Endothelial cell of umbilical vein (primary cell): ENCODE measurements around the gene INSC.

Experiments used
- CTCF ChIP-seq, 2 donors: IDR thresholded peaks; 1 replicate in 1 of 2; 2 replicates in 1 of 2; pipeline ENCODE4 v1.5.1; 2011; ENCODE audit warnings: low read length in 2 of 2, mild to moderate bottlenecking in 2 of 2, moderate library complexity in 2 of 2, control low read depth in 1 of 2, inconsistent platforms in 1 of 2, low read depth in 1 of 2; ENCODE audit not compliant: insufficient read depth in 1 of 2; ENCODE audit errors: extremely low read depth in 1 of 2
- MAX ChIP-seq: IDR thresholded peaks from 2 replicates; pipeline ENCODE4 v1.6.1; 2011; ENCODE audit not compliant: insufficient read depth, insufficient read length

GRCh38 chr11:15148169-15148568 lies 33.4 kb downstream of the INSC start:
- TF ChIP-seq CTCF (IDR thresholded peaks at IDR 0.05; ENCODE audit: extremely low read depth in 1 of 2, insufficient read depth in 1 of 2, low read depth in 1 of 2, low read length in 2 of 2) (no peak), MAX (no peak)
